ENCODE data around the gene FGFBP2. TPM values are rescaled to one million over a fixed set of nuclear protein-coding genes. Genes with fewer than 3 reads are reported as not detected.

FGFBP2 gene
- total RNA-seq, 2 donors from 2014 or later = 4.0 TPM; not detected in 1

DNA sequence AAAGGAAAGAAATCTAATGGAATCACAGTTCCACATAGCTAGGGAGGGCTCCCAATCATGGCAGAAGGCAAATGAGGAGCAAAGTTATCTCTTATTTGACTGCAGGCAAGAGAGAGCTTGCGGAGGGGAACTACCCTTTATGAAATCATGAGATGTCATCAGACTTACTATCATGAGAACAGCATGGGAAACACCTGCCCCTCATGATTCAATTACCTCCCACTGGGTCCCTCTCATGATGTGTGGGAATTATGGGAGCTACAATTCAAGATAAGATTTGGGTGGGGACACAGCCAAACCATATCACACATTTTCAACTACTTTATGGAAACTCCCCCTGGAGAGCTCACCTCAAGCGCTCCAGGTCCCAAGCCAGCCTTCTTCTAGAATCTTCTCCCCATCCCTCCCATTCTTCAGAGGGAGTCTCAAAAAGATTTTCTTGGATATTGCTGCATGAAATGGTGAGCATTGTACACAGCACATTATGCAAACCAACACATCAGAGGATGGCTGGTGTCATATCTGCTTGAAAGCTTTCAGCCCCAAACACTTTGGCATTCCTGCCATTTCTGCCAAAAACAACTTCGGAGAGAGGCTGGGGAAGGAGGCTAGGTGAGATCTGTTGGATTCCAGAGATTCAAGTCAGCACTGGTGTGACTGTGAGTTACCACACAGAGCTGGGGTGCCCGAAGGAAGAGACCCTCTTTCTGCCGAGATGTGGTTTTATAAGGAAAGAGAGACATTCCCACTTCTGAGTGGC is 31.3 kb downstream of the FGFBP2 start:
- Histone ChIP-seq H3K4me1 (no peaks in the 10 kb centered on the region), H3K36me3 (replicated peaks in 1 of 2; ENCODE audit: insufficient read depth in 1 of 2, low read depth in 2 of 2) (no peaks in the 10 kb centered on the region), H3K27ac (no peak overlapping the region), H3K27me3 (no peaks in the 10 kb centered on the region), H3K9me3 (no peaks in the 10 kb centered on the region), H3K4me3 (no peak overlapping the region)
- TF ChIP-seq POLR2A (IDR thresholded peaks at IDR 0.05) = no peak
- TF ChIP-seq, protein P1, sequence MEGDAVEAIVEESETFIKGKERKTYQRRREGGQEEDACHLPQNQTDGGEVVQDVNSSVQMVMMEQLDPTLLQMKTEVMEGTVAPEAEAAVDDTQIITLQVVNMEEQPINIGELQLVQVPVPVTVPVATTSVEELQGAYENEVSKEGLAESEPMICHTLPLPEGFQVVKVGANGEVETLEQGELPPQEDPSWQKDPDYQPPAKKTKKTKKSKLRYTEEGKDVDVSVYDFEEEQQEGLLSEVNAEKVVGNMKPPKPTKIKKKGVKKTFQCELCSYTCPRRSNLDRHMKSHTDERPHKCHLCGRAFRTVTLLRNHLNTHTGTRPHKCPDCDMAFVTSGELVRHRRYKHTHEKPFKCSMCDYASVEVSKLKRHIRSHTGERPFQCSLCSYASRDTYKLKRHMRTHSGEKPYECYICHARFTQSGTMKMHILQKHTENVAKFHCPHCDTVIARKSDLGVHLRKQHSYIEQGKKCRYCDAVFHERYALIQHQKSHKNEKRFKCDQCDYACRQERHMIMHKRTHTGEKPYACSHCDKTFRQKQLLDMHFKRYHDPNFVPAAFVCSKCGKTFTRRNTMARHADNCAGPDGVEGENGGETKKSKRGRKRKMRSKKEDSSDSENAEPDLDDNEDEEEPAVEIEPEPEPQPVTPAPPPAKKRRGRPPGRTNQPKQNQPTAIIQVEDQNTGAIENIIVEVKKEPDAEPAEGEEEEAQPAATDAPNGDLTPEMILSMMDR (IDR thresholded peaks at IDR 0.05) = no peak
- WGBS, 2 donors = 74 to 82% methylated on average over 5 of the region's 5 CpGs
- no peak for ATAC-seq
- intact Hi-C loops (cut with DNase I) = no loop called here
- DNase-seq = no peak

DNA sequence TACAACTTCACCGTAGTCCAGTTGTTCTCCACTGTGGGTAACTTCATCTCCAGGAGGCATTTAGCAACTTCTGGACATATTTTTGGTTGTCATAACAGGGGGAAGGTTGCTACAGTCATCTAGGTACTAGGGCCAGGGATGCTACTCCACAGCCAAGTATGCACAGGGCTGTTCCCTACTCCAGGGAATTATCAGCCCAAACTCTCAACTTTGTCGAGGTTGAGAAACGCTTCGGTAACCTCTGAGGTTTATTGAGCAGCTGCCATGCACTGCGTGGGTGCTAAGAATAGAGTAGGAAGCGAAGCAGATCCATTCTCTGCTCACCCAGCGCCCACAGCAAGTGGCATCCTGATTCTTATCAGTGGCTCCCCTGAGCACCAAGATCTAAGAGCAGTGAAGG is 32.7 kb downstream of the FGFBP2 start:
- 67 to 69% methylated on average over 7 of the region's 7 CpGs for WGBS, 2 donors
- Histone ChIP-seq H3K4me3 (no peak overlapping the region), H3K27me3 (no peaks in the 10 kb centered on the region), H3K36me3 (replicated peaks in 1 of 2; ENCODE audit: insufficient read depth in 1 of 2, low read depth in 2 of 2) (no peaks in the 10 kb centered on the region), H3K4me1 (no peaks in the 10 kb centered on the region), H3K27ac (no peak overlapping the region), H3K9me3 (no peaks in the 10 kb centered on the region)
- ATAC-seq (no peak), DNase-seq (no peak)
- intact Hi-C loops (cut with DNase I) = no loop called here
- TF ChIP-seq, protein P1 (IDR thresholded peaks at IDR 0.05) = no peak
- no peak for TF ChIP-seq POLR2A (IDR thresholded peaks at IDR 0.05)

DNA sequence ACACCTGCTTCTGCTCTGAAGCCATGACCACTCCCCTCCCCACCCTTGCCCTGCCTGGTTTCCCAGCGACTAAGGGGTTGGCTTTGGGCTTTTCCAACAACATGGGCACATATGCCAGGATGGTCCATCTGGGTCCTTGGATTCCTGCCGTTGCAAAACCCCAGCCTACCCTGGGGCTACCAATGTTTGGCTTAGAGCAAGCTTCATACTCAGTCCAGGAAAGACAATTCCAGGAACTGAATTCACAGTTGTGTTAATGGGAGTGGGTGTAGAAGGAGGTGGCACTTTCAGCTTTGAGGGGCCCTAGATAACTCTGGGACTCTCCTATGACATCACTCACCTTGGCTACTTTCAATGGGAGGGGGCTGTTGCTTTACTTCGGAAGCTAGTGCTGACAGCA is 33.4 kb downstream of the FGFBP2 start:
- WGBS, 2 donors = 42 to 51% methylated on average over 3 of the region's 3 CpGs
- H3K27ac ChIP-seq = no peak overlapping the region
- no peaks in the 10 kb centered on the region for H3K4me1 ChIP-seq
- intact Hi-C loops (cut with DNase I) = no loop called here
- H3K27me3 ChIP-seq = no peaks in the 10 kb centered on the region
- ATAC-seq (no peak), DNase-seq (no peak)
- TF ChIP-seq POLR2A (IDR thresholded peaks at IDR 0.05) = no peak
- TF ChIP-seq, protein P1 (IDR thresholded peaks at IDR 0.05) = no peak
- no peak overlapping the region for H3K4me3 ChIP-seq
- H3K36me3 ChIP-seq (replicated peaks in 1 of 2; ENCODE audit: insufficient read depth in 1 of 2, low read depth in 2 of 2) = no peaks in the 10 kb centered on the region
- H3K9me3 ChIP-seq = no peaks in the 10 kb centered on the region

DNA sequence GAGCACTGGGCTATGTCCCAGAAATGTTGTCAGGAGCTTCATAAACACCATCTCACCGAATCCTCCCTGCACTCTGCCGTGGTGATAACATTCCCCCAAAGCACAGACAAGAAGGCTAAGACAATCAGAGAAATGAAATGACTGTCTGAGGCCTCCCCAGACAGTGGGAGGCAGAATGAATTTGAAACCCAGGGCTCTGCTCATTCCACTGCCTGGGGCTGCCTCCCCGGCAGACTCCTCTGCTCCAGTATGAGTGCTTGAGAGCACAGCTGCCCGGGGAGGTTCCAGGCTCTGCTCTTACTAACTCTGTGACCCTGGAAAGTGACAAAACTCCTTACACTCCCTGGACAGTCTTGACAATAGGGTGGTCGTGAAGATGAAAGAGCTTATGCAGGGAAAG is 34.1 kb downstream of the FGFBP2 start:
- no peak for DNase-seq
- no peaks in the 10 kb centered on the region for H3K9me3 ChIP-seq
- intact Hi-C loops (cut with DNase I) = no loop called here
- H3K4me1 ChIP-seq = no peaks in the 10 kb centered on the region
- TF ChIP-seq, protein P1 (IDR thresholded peaks at IDR 0.05) = no peak
- no peak for TF ChIP-seq POLR2A (IDR thresholded peaks at IDR 0.05)
- no peaks in the 10 kb centered on the region for H3K36me3 ChIP-seq (replicated peaks in 1 of 2; ENCODE audit: insufficient read depth in 1 of 2, low read depth in 2 of 2)
- no peak overlapping the region for H3K27ac ChIP-seq
- no peaks in the 10 kb centered on the region for H3K27me3 ChIP-seq
- no peak overlapping the region for H3K4me3 ChIP-seq
- no peak for ATAC-seq
- 58 to 59% methylated on average over 5 of the region's 5 CpGs for WGBS, 2 donors

DNA sequence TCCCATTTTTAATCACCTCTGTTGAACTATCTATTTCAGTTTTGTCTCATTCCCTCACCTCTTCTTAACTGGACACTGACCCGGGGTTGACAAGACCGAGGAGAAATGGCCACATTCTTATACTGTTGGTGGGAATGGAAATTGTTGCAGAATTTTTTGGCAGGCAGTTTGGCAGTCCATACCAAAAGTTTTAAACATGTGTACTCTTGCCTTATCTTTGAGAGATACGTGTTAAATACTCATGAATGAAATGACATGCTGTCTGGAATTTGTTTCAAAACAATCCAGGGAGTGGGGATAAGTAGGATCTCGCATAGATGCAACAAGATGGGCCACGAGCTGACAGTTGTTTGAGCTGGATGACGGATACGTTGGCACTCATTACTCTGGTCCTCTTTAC is 36.5 kb downstream of the FGFBP2 start:
- no peak for ATAC-seq
- DNase-seq = no peak
- no peaks in the 10 kb centered on the region for H3K4me1 ChIP-seq
- no peaks in the 10 kb centered on the region for H3K36me3 ChIP-seq (replicated peaks in 1 of 2; ENCODE audit: insufficient read depth in 1 of 2, low read depth in 2 of 2)
- no peaks in the 10 kb centered on the region for H3K9me3 ChIP-seq
- intact Hi-C loops (cut with DNase I) = no loop called here
- no peaks in the 10 kb centered on the region for H3K27me3 ChIP-seq
- H3K27ac ChIP-seq = no peak overlapping the region
- TF ChIP-seq, protein P1 (IDR thresholded peaks at IDR 0.05) = no peak
- TF ChIP-seq POLR2A (IDR thresholded peaks at IDR 0.05) = no peak
- H3K4me3 ChIP-seq = no peak overlapping the region
- 57 to 60% methylated on average over 7 of the region's 7 CpGs for WGBS, 2 donors
